NB4 (cell line): ENCODE measurements around the gene KSR2.

Source experiments
- POLR2A ChIP-seq: IDR thresholded peaks from 2 replicates; pipeline ENCODE4 v1.6.1; 2011; ENCODE audit warnings: mild to moderate bottlenecking; ENCODE audit not compliant: insufficient read length; ENCODE audit errors: extremely low read depth
- TF ChIP-seq, protein P1 (sequence below): IDR thresholded peaks from one replicate; pipeline ENCODE4 v1.5.1; 2012; ENCODE audit warnings: low read depth, low read length

DNA sequence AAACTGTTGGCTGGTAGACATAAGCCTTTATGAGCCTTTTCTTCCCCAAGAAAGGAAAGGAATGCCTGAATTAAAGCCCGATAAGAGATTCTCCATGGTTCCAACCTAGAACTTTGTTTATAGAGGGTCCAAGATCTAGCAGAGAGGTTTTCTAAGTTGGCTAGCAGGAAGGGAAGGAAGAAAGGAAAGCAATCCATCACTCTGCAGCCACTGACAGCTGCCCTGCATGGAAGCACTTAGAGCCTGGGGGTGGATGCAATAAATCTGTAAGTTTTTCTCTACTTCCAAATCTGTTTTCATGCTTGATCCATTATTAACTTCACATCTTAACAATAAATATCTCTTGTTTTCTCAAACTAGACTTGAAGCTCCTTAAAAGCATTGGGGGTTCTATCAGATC lies 224.4 kb downstream of the KSR2 start:
- TF ChIP-seq, protein P1, sequence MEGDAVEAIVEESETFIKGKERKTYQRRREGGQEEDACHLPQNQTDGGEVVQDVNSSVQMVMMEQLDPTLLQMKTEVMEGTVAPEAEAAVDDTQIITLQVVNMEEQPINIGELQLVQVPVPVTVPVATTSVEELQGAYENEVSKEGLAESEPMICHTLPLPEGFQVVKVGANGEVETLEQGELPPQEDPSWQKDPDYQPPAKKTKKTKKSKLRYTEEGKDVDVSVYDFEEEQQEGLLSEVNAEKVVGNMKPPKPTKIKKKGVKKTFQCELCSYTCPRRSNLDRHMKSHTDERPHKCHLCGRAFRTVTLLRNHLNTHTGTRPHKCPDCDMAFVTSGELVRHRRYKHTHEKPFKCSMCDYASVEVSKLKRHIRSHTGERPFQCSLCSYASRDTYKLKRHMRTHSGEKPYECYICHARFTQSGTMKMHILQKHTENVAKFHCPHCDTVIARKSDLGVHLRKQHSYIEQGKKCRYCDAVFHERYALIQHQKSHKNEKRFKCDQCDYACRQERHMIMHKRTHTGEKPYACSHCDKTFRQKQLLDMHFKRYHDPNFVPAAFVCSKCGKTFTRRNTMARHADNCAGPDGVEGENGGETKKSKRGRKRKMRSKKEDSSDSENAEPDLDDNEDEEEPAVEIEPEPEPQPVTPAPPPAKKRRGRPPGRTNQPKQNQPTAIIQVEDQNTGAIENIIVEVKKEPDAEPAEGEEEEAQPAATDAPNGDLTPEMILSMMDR: no peak
- no peak for TF ChIP-seq POLR2A
